RWPE2 (cell line): ENCODE data around the gene TAS2R39.
"Not testable (repeated sequence)": the region's sequence is repeated elsewhere in the genome, so short reads cannot be mapped to it uniquely, and the experiment has no call there.

ENCODE experiments used
- ATAC-seq: fragments of 200-7000 bp; cut with Tn5 transposase; 3 replicates; pipeline ENCODE4 v1.9.1; 2021; ENCODE audit warnings: low read depth
- DNase-seq: peaks from one replicate; pipeline ENCODE4 v3.0.0-alpha.2; 2020; ENCODE audit warnings: low spot score
- H3K27ac ChIP-seq: fragments of 450-650 bp; 2 replicates; pipeline ENCODE4 v1.5.1; 2017; ENCODE audit warnings: mild to moderate bottlenecking; ENCODE audit not compliant: poor library complexity, severe bottlenecking
- H3K27me3 ChIP-seq: fragments of 250-450 bp; sonication (Bioruptor Pico); 2 replicates; pipeline ENCODE4 v1.5.1; 2021; ENCODE audit warnings: mild to moderate bottlenecking, moderate library complexity; ENCODE audit not compliant: insufficient read depth, poor library complexity, severe bottlenecking
- H3K36me3 ChIP-seq: fragments of 250-450 bp; sonication (Bioruptor Pico); 2 replicates; pipeline ENCODE4 v1.5.1; 2020; ENCODE audit warnings: low read depth, mild to moderate bottlenecking, moderate library complexity
- H3K4me1 ChIP-seq: fragments of 250-450 bp; sonication (Bioruptor Pico); 2 replicates; pipeline ENCODE4 v1.5.1; 2021; ENCODE audit warnings: mild to moderate bottlenecking, moderate library complexity; ENCODE audit not compliant: insufficient read depth, poor library complexity, severe bottlenecking
- H3K4me3 ChIP-seq: fragments of 250-450 bp; sonication (Bioruptor Pico); 2 replicates; pipeline ENCODE4 v1.5.1; 2021; ENCODE audit warnings: mild to moderate bottlenecking, moderate library complexity; ENCODE audit not compliant: severe bottlenecking
- H3K9me3 ChIP-seq: fragments of 250-450 bp; sonication (Bioruptor Pico); 2 replicates; pipeline ENCODE4 v1.5.1; 2021; ENCODE audit warnings: mild to moderate bottlenecking, moderate library complexity; ENCODE audit not compliant: severe bottlenecking
- TF ChIP-seq, protein P1 (sequence below): fragments of 450-650 bp; IDR thresholded peaks from one replicate; pipeline ENCODE4 v1.5.1; 2017; ENCODE audit warnings: mild to moderate bottlenecking, moderate library complexity; ENCODE audit not compliant: poor library complexity, severe bottlenecking

Gene TAS2R39

DNA sequence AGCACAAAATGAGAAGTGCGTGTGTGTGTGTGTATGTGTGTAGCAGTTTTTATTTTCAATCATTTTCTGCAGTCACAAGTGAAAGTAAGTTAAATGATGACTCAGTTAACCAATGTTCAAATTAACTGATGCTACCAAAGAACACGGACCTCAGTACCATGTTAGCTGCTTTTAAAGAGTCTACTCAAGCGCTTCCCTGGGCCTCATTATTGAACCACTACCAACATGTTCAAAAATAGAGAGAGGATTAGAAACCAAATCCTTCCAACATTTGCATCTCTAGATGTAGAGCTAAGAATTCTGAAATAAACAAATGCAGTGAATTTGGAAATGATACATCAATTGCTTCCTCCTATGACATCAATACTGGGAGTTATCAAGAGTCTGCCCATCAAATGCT, at the start of gene TAS2R39:
TAS2R39 (plus strand) TSS at position 396 of the 400 bp plus-strand sequence; CDS start at position 396, 0 bp downstream.
- DNase-seq (no peak), ATAC-seq (no peak)
- Histone ChIP-seq H3K36me3 (no peaks in the 10 kb centered on the region), H3K27ac (no peak within 1 kb of the TSS), H3K4me3 (no peak within 1 kb of the TSS), H3K4me1 (no peaks in the 10 kb centered on the region), H3K9me3 (peaks cover 7% of the 10 kb centered on the region), H3K27me3 (no peaks in the 10 kb centered on the region)
- TF ChIP-seq, protein P1, sequence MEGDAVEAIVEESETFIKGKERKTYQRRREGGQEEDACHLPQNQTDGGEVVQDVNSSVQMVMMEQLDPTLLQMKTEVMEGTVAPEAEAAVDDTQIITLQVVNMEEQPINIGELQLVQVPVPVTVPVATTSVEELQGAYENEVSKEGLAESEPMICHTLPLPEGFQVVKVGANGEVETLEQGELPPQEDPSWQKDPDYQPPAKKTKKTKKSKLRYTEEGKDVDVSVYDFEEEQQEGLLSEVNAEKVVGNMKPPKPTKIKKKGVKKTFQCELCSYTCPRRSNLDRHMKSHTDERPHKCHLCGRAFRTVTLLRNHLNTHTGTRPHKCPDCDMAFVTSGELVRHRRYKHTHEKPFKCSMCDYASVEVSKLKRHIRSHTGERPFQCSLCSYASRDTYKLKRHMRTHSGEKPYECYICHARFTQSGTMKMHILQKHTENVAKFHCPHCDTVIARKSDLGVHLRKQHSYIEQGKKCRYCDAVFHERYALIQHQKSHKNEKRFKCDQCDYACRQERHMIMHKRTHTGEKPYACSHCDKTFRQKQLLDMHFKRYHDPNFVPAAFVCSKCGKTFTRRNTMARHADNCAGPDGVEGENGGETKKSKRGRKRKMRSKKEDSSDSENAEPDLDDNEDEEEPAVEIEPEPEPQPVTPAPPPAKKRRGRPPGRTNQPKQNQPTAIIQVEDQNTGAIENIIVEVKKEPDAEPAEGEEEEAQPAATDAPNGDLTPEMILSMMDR, result no peak

DNA sequence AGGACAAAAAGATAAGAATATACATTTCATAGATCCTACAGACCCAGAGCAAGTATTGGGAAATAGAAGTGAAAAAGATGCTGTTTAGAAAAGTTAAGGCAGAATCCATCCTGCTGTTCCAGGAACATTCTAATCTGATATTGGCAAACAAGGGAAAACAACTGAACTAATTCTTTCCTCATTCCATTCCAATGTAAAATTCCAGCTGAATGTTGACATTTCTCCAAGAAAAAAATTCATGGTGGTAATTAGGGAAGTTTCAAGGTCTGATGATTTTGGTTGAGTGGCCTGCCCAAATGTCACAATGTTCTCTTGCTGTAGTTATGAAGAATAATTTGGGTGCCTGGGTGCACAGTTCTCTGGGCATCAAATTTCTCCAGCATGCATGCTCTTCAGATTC, 36.1 kb upstream of the TAS2R39 start:
- Histone ChIP-seq H3K9me3 (no peaks in the 10 kb centered on the region), H3K36me3 (no peaks in the 10 kb centered on the region), H3K27me3 (no peaks in the 10 kb centered on the region), H3K4me1 (no peaks in the 10 kb centered on the region), H3K4me3 (no peak overlapping the region), H3K27ac (no peak overlapping the region)
- TF ChIP-seq, protein P1, result no peak
- ATAC-seq, result no peak
- DNase-seq, result no peak

DNA sequence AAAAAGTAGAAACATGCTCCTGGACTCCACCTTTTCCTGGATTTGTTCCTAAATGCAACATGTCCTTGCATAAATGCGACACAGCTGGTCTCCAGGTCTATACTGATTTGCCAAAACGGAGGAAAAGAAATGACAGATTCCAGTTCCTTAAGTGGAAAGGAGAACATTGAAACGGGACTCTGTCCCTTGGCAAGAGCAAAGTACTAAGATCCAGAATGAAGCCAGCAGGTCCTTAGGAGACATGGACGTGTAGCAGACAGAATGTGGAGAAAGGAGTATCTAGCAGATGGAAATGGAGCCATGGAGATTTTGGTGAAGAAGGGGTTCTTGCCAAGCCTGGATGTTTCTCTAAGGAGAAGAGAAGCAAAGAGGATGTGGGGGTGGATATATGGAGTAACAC, 35.2 kb upstream of the TAS2R39 start:
- TF ChIP-seq, protein P1, result no peak
- no peak overlapping the region for H3K4me3 ChIP-seq
- no peaks in the 10 kb centered on the region for H3K27me3 ChIP-seq
- DNase-seq (no peak), ATAC-seq (no peak)
- H3K27ac ChIP-seq, result no peak overlapping the region
- no peaks in the 10 kb centered on the region for H3K4me1 ChIP-seq
- no peaks in the 10 kb centered on the region for H3K36me3 ChIP-seq
- H3K9me3 ChIP-seq, result no peaks in the 10 kb centered on the region

DNA sequence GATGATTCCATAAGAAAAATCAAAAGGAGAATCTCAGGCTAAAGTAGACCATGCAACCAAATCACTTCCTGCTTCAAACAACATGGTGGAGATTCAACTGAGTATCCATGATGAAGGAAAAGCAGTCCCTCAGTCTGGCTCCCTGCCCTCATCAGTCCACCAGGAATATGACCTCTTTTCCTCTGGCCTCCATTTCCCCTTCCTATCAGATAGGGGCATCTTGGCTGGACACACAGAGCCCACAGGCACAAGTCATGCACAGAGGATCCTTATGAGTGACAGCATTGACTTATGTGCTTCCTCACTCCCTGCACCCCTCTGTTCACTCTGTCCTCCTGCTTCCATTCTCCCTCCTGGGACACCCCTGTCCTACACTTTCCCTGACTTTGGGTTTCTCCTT, 34.6 kb upstream of the TAS2R39 start:
- no peak for ATAC-seq
- Histone ChIP-seq H3K4me3 (no peak overlapping the region), H3K36me3 (no peaks in the 10 kb centered on the region)

DNA sequence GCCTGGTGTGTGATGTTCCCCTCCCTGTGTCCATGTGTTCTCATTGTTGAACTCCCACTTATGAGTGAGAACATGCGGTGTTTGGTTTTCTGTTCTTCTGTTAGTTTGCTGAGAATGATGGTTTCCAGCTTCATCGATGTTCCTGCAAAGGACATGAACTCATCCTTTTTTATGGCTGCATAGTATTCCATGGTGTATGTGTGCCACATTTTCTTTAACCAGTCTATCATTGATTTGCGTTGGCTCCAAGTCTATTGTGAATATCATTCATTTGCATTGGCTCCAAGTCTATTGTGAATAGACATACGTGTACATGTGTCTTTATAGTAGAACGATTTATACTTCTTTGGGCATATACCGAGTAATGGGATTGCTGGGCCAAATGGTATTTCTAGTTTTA, 32.5 kb upstream of the TAS2R39 start:
- not testable (repeated sequence) for H3K4me3 ChIP-seq, DNase-seq, ATAC-seq, H3K4me1 ChIP-seq, H3K27me3 ChIP-seq, H3K9me3 ChIP-seq, H3K27ac ChIP-seq, H3K36me3 ChIP-seq

More for the DNA sequence above, 34.6 kb upstream of the TAS2R39 start:
- H3K27me3 ChIP-seq, result no peaks in the 10 kb centered on the region
- H3K27ac ChIP-seq, result no peak overlapping the region
- H3K4me1 ChIP-seq, result no peaks in the 10 kb centered on the region
- TF ChIP-seq, protein P1, result no peak
- no peak for DNase-seq
- H3K9me3 ChIP-seq, result no peaks in the 10 kb centered on the region

DNA sequence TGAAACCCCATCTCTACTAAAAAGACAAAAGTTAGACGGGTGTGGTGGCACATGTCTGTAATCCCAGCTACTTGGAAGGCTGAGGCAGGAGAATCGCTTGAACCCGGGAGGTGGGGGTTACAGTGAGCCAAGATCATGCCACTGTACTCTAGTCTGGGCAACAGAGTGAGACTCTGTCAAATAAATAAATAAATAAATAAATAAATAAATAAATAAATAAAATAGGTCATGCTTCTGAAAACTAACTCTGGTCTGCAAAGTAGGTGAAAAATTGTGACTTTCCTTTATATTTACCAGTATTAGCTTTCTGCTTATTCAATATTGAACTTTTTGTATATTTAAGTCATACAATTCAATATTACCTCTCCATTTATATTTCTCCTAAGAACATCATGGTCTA, 24.6 kb upstream of the TAS2R39 start:
- not testable (repeated sequence) for H3K27me3 ChIP-seq, DNase-seq, H3K4me3 ChIP-seq, H3K9me3 ChIP-seq, ATAC-seq, H3K36me3 ChIP-seq, H3K4me1 ChIP-seq, H3K27ac ChIP-seq
